ENCODE measurements around the gene PCBP2.

GRCh38 chr12:53418221-53418620 lies 33.7 kb upstream of the PCBP2 start:
- TF ChIP-seq CTCF (IDR thresholded peaks at IDR 0.05) (no peak), POLR2A (IDR thresholded peaks at IDR 0.05) (no peak)
